H9 (cell line): ENCODE data around the gene ECHDC3. TPM values are rescaled to one million over a fixed set of nuclear protein-coding genes. Genes with fewer than 3 reads are reported as not detected.

Experiments
- DNase-seq: peaks from one replicate; pipeline ENCODE4 v3.0.0-alpha.2; 2017
- H2AFZ ChIP-seq: one replicate; pipeline ENCODE4 v1.6.1; 2013; ENCODE audit warnings: mild to moderate bottlenecking, low read length, control low read depth, moderate library complexity
- H2AK5ac ChIP-seq: 2 replicates; pipeline ENCODE4 v1.6.1; 2013; ENCODE audit warnings: low read length, control low read depth, mixed read lengths; ENCODE audit not compliant: insufficient read length
- H2BK120ac ChIP-seq: one replicate; pipeline ENCODE4 v1.6.1; 2013; ENCODE audit warnings: low read depth, mild to moderate bottlenecking, low read length, control low read depth, inconsistent platforms; ENCODE audit not compliant: poor library complexity, severe bottlenecking
- H2BK12ac ChIP-seq: 2 replicates; pipeline ENCODE4 v1.6.1; 2013; ENCODE audit warnings: low read length, control low read depth, mixed read lengths, low read depth; ENCODE audit not compliant: insufficient read length
- H2BK15ac ChIP-seq: 2 replicates; pipeline ENCODE4 v1.6.1; 2013; ENCODE audit warnings: low read depth, low read length, control low read depth
- H2BK20ac ChIP-seq: one replicate; pipeline ENCODE4 v1.6.1; 2013; ENCODE audit warnings: low read depth, mild to moderate bottlenecking, low read length, control low read depth, inconsistent platforms; ENCODE audit not compliant: poor library complexity, severe bottlenecking
- H2BK5ac ChIP-seq: 2 replicates; pipeline ENCODE4 v1.6.1; 2013; ENCODE audit warnings: low read length, control low read depth, mixed read lengths; ENCODE audit not compliant: insufficient read length
- H3K14ac ChIP-seq: 2 replicates; pipeline ENCODE4 v1.6.1; 2013; ENCODE audit warnings: low read length, control low read depth; ENCODE audit not compliant: insufficient read depth
- H3K18ac ChIP-seq: 2 replicates; pipeline ENCODE4 v1.6.1; 2013; ENCODE audit warnings: low read depth, mild to moderate bottlenecking, mixed read lengths, low read length, control low read depth; ENCODE audit not compliant: insufficient read length
- H3K23ac ChIP-seq: 2 replicates; pipeline ENCODE4 v1.6.1; 2013; ENCODE audit warnings: low read length, control low read depth, mixed read lengths, low read depth; ENCODE audit not compliant: insufficient read length
- H3K23me2 ChIP-seq: 2 replicates; pipeline ENCODE4 v1.6.1; 2013; ENCODE audit warnings: low read depth, mild to moderate bottlenecking, mixed read lengths, low read length, control low read depth; ENCODE audit not compliant: insufficient read length, poor library complexity, severe bottlenecking
- H3K27ac ChIP-seq: 2 replicates; pipeline ENCODE4 v1.5.1; 2013; ENCODE audit warnings: low read length, control low read depth, mixed read lengths, low read depth; ENCODE audit not compliant: insufficient read length
- H3K27me3 ChIP-seq: 2 replicates; pipeline ENCODE4 v1.6.1; 2013; ENCODE audit warnings: low read length, control low read depth, inconsistent platforms; ENCODE audit not compliant: insufficient read depth
- H3K4ac ChIP-seq: 2 replicates; pipeline ENCODE4 v1.6.1; 2013; ENCODE audit warnings: low read depth, mild to moderate bottlenecking, control low read depth, inconsistent platforms, low read length, moderate library complexity
- H3K4me1 ChIP-seq: 2 replicates; pipeline ENCODE4 v1.6.1; 2013; ENCODE audit warnings: low read length, control low read depth, inconsistent platforms; ENCODE audit not compliant: insufficient read depth
- H3K4me2 ChIP-seq: 2 replicates; pipeline ENCODE4 v1.6.1; 2013; ENCODE audit warnings: low read length, control low read depth, mixed read lengths; ENCODE audit not compliant: insufficient read length, insufficient read depth
- H3K56ac ChIP-seq: 2 replicates; pipeline ENCODE4 v1.6.1; 2013; ENCODE audit warnings: low read depth, mild to moderate bottlenecking, mixed read lengths, low read length, control low read depth; ENCODE audit not compliant: insufficient read length
- H3K79me1 ChIP-seq: 2 replicates; pipeline ENCODE4 v1.6.1; 2013; ENCODE audit warnings: low read depth, mild to moderate bottlenecking, moderate library complexity, low read length, control low read depth, inconsistent platforms; ENCODE audit not compliant: insufficient read depth, poor library complexity, severe bottlenecking
- H3K79me2 ChIP-seq: 2 replicates; pipeline ENCODE4 v1.6.1; 2013; ENCODE audit warnings: low read length, control low read depth, inconsistent platforms; ENCODE audit not compliant: insufficient read depth
- H3K9ac ChIP-seq: 2 replicates; pipeline ENCODE4 v1.6.1; 2013; ENCODE audit warnings: low read length, control low read depth, mixed read lengths; ENCODE audit not compliant: insufficient read length; ENCODE audit errors: extremely low read depth
- H3K9me3 ChIP-seq: one replicate; pipeline ENCODE4 v1.6.1; 2013; ENCODE audit warnings: low read depth, low read length, inconsistent platforms; ENCODE audit not compliant: control insufficient read depth
- H3T11ph ChIP-seq: one replicate; pipeline ENCODE4 v1.6.1; 2013; ENCODE audit warnings: mild to moderate bottlenecking, low read length, control low read depth, inconsistent platforms
- H4K20me1 ChIP-seq: one replicate; pipeline ENCODE4 v1.6.1; 2013; ENCODE audit not compliant: control insufficient read depth, insufficient read length, insufficient read depth
- H4K5ac ChIP-seq: 2 replicates; pipeline ENCODE4 v1.6.1; 2013; ENCODE audit warnings: low read depth, mild to moderate bottlenecking, mixed read lengths, low read length, control low read depth; ENCODE audit not compliant: insufficient read length
- H4K8ac ChIP-seq: replicated peaks from 2 replicates; pipeline ENCODE4 v1.6.1; 2013; ENCODE audit warnings: low read length, control low read depth, mixed read lengths, low read depth; ENCODE audit not compliant: insufficient read length
- H4K91ac ChIP-seq: 2 replicates; pipeline ENCODE4 v1.6.1; 2013; ENCODE audit warnings: low read depth, mild to moderate bottlenecking, moderate library complexity, mixed read lengths, low read length, control low read depth; ENCODE audit not compliant: insufficient read length
- H3K27ac Mint-ChIP-seq, 3 experiments: 2 replicates in 2 of 3; 3 replicates in 1 of 3; pipeline ENCODE4 v1.8.0; 2020 to 2021; ENCODE audit warnings: mixed read lengths in 3 of 3, mild to moderate bottlenecking in 1 of 3, moderate library complexity in 1 of 3
- H3K27me3 Mint-ChIP-seq: 2 replicates; pipeline ENCODE4 v1.8.0; 2021; ENCODE audit warnings: low read depth, mild to moderate bottlenecking, moderate library complexity, mixed read lengths
- H3K36me3 Mint-ChIP-seq, 3 experiments: 2 replicates in 2 of 3; 3 replicates in 1 of 3; pipeline ENCODE4 v1.8.0; 2020 to 2021; ENCODE audit warnings: low read depth in 3 of 3, mixed read lengths in 3 of 3; ENCODE audit not compliant: insufficient read depth in 1 of 3
- H3K4me1 Mint-ChIP-seq, 2 experiments: 2 replicates each; pipeline ENCODE4 v1.8.0; 2020; ENCODE audit warnings: mixed read lengths in 2 of 2
- H3K4me3 Mint-ChIP-seq, 2 experiments: 2 replicates in 1 of 2; 3 replicates in 1 of 2; pipeline ENCODE4 v1.8.0; 2020 to 2021; ENCODE audit warnings: mild to moderate bottlenecking in 2 of 2, mixed read lengths in 2 of 2, moderate library complexity in 1 of 2
- H3K9me3 Mint-ChIP-seq, 2 experiments: 2 replicates in 1 of 2; 3 replicates in 1 of 2; pipeline ENCODE4 v1.8.0; 2020; ENCODE audit warnings: mild to moderate bottlenecking in 2 of 2, mixed read lengths in 2 of 2, moderate library complexity in 1 of 2
- WGBS: extraction: QIAGEN DNeasy Blood & Tissue Kit; methylation state at CpG from one replicate; pipeline ENCODE4 v1.1.7; 2013; ENCODE audit warnings: missing lambda C conversion rate, low lambda C conversion rate, mixed read lengths; ENCODE audit not compliant: insufficient read length; ENCODE audit errors: extremely low coverage; 5-methylcytosine and 5-hydroxymethylcytosine counted together
- total RNA-seq: library from RNA; stranded (reverse); gene quantifications from 2 replicates; pipeline ENCODE4 v1.2.1, GENCODE V29; 2021
- TF ChIP-seq, protein P1 (sequence below): fragments of 200-600 bp; sonication (generic); conservative IDR thresholded peaks from 3 replicates; pipeline ENCODE4 v1.8.0; 2021; ENCODE audit warnings: antibody characterized with exemption, mild to moderate bottlenecking

The ECHDC3 gene
- total RNA-seq, 1 experiment from 2014 or later, result 9.3 TPM

DNA sequence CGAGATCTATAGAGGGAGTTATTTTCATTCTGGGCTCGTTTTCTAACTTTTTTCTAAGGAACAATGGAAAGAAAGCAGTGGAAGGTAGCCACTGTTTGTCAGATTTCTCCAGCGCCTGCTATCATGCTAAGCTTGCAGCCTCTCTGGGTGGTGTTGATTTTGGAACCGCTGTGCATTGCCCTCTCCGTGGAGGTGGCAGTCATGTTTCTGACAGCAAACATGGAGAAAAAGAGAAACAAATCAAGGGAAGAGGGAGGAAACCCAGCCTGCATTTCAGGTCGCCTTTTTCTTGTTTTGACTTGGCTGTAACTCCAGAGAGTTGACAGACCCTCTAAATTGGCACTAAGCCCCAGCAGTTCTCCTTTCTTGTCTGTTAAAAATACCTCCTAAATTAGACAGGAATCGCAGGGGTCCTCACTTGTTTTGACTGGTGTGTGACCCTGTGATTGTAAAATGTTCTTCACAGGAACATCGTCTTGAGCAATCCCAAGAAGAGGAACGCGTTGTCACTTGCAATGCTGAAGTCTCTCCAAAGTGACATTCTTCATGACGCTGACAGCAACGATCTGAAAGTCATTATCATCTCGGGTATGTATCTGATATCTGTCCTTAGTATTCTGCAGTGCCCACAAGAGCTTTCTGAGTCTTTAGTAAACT is 4.8 kb downstream of the ECHDC3 start:
- Histone ChIP-seq H3K23ac (no peak overlapping the region), H3K79me2 (no peaks in the 10 kb centered on the region), H3K4me2 (no peak overlapping the region), H4K91ac (no peak overlapping the region), H3K9ac (no peak overlapping the region), H3K14ac (no peak overlapping the region), H3K9me3 (no peaks in the 10 kb centered on the region), H3K23me2 (peaks cover 5% of the 10 kb centered on the region), H4K8ac (no peak overlapping the region), H2AFZ (no peak overlapping the region), H2BK120ac (no peak overlapping the region), H2BK5ac (no peak overlapping the region), H3T11ph (no peak overlapping the region), H2BK15ac (no peak overlapping the region), H2BK12ac (no peak overlapping the region), H3K27me3 (no peaks in the 10 kb centered on the region), H3K18ac (no peak overlapping the region), H2BK20ac (no peak overlapping the region), H3K4ac (no peak overlapping the region), H3K79me1 (no peaks in the 10 kb centered on the region), H2AK5ac (no peak overlapping the region), H3K56ac (no peak overlapping the region), H4K5ac (no peak overlapping the region), H3K27ac (no peak overlapping the region), H3K4me1 (no peaks in the 10 kb centered on the region), H4K20me1 (no peaks in the 10 kb centered on the region)
- no peak overlapping the region for H3K4me3 Mint-ChIP-seq
- peaks cover 4 to 13% (median 13%) of the 10 kb centered on the region in 3 experiments; a peak in 5 of 7 replicates for H3K36me3 Mint-ChIP-seq
- H3K4me1 Mint-ChIP-seq, result no peaks in the 10 kb centered on the region
- H3K27ac Mint-ChIP-seq, result no peak overlapping the region
- H3K27me3 Mint-ChIP-seq, result peaks cover 1% of the 10 kb centered on the region; the same call in 1 of the 2 replicates
- no CpG with 5 or more reads among the region's 13 CpGs for WGBS
- DNase-seq, result no peak
- H3K9me3 Mint-ChIP-seq, result peaks cover 0 to 3% of the 10 kb centered on the region in 2 experiments; a peak in 2 of 5 replicates
- TF ChIP-seq, protein P1, sequence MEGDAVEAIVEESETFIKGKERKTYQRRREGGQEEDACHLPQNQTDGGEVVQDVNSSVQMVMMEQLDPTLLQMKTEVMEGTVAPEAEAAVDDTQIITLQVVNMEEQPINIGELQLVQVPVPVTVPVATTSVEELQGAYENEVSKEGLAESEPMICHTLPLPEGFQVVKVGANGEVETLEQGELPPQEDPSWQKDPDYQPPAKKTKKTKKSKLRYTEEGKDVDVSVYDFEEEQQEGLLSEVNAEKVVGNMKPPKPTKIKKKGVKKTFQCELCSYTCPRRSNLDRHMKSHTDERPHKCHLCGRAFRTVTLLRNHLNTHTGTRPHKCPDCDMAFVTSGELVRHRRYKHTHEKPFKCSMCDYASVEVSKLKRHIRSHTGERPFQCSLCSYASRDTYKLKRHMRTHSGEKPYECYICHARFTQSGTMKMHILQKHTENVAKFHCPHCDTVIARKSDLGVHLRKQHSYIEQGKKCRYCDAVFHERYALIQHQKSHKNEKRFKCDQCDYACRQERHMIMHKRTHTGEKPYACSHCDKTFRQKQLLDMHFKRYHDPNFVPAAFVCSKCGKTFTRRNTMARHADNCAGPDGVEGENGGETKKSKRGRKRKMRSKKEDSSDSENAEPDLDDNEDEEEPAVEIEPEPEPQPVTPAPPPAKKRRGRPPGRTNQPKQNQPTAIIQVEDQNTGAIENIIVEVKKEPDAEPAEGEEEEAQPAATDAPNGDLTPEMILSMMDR, result no peak
